NCI-H187 treated with DMSO at 0.1 percent for 48 hours (cell line): ENCODE results near the gene SUGCT.
"Not testable (repeated sequence)": the region's sequence is repeated elsewhere in the genome, so short reads cannot be mapped to it uniquely, and the experiment has no call there.

Source experiments
- DNase-seq: peaks from one replicate; lab custom pipeline; 2025; lab: John Stamatoyannopoulos, UW

SUGCT gene

DNA sequence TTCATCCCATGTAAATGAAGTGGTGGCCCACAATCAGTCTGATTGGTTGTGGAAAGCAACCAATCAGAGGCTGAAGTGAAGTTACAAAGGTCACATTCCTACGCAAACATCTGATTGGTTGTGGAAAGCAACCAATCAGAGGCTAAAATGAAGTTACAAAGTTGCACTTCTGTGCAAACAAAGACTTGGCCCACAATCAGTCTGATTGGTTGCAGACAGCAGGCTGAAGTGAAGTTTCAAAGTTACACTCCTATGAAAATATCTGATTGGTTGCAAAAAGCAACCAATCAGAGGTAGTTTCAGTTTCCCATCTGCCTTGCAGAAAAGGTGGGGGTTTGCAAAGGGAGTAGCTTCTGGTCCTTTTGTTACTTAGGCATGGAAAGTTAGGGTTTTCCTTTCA, 492.6 kb downstream of the SUGCT start:
- DNase-seq = not testable (repeated sequence)

DNA sequence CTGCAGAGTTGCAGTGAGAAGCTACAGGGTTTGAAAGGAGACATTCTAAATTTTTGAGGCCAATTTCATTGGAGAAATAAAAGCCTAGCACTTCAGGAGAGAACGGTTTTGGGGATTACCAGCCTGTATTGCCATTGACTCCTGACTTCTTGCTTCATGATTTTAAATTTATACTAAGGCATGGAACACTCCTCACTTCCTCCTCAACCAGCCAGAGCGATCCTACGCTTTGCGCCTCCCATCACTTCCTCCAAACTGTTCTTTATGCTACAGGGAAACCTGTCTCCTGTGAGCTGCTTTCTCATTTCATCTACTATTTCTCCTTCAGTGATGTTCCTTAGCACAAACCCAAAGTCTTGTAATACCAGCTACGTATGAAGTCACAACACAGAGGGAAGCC, 495.1 kb downstream of the SUGCT start:
- DNase-seq = no peak

DNA sequence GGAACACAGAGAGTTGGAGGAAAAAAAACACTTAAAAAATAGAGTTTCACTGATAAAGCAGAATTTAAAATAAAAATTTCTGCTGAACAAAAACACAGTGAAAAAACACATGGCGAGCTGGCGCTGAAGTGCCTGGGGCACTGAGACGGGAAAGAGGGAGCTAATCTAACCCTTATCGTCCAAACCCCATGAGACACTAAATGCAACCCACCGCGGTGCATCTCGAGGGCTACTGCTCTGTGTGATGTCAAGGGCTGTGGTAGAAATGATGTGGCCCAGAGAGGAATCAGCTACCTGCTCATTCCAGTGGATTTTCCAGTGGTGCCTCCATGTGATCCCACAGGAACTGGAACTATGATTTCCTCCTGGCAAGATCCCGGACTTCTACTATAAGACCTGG, 499.3 kb downstream of the SUGCT start:
- DNase-seq = no peak

DNA sequence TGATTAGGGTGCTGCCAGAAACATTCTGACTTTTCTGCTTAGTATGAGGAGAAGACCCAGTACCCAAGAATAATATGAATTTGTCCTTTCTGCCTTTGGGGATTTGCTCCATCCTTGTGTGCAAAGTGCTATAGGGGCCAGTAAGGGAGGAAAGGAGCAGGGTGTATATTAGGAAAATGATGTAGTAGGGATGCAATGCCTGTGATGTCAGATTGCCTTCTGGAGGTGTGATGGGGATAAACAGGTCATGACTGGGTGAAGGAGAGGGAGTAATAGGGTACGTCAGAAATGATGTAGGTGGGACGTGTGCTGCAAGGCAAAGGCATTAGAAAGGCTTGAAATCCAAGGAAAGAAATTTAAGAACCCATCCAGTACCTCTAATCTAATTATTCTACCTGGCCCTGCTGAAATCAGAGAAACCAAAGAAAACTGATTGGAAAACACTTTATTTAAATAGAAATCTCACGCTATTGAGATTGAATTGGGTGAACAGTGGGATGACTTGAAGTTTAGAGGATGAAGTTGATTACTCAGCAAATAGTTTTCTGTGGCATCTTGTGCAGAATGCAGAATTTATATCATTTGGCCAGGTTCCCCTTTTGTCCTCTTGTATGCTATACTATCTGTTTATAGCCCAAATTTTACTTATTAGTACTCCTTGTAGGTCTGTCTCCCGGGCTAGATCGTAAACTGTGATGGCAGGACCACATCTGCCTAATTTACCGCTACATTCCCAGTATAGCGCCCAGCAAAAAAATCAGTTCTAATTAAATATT, 503.9 kb downstream of the SUGCT start:
- DNase-seq = no peak

DNA sequence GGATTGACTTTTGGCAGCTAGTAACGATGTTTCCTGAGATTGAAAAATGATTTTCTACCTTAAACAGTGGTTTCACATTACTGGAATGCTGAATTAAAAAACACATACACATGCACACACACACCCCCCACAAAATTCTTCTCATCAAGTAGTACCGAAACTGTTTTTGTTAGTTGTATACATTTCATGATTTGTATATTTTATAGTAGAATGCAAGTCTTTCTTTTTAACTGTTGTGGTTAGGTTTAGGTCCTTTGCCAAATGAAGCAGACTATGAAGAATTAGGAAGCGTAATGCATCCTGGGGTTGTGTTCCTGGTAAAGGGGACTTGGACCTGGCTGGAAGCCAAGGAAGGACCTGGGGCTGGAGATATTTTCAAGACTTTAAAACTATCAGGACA, 505.8 kb downstream of the SUGCT start:
- DNase-seq = no peak

DNA sequence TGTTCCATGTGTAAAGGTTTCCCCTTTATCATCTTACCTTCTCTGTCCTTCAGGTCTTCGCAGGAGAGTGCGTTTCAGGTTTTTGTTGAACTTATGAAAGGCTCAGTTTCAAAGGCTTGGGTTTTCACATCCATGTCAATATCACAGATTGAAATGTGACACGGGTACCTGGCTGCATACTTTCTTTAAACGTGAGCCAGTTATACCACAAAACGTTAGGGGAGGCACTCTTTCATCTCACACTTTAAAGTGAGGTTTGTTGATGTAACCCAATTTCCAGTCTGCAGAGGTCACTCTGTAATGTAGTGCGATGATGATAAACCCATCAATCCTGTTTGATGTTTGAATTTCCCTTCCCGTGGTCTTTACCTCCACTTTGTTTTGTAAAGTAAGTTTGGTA, 506.9 kb downstream of the SUGCT start:
- DNase-seq = no peak

DNA sequence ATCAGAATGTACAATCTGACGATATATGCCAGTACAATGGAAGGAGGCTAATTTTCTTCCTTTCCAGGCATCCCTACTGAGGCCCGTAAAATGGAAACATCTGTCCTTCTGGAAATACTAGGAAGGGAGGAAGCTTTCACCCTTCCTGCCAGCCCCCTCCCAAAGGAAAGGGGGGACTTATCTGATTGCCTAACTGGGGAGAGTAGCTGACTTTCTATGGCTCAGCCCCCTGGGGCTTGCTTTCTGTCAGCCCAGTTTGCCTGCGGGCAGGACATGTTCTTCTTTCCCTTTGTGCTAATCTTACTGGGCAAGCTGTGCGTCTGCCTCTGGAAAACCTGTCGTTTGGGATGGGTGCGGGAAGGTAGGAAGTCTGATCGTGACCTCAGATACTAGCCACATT, 508.9 kb downstream of the SUGCT start:
- no peak for DNase-seq

DNA sequence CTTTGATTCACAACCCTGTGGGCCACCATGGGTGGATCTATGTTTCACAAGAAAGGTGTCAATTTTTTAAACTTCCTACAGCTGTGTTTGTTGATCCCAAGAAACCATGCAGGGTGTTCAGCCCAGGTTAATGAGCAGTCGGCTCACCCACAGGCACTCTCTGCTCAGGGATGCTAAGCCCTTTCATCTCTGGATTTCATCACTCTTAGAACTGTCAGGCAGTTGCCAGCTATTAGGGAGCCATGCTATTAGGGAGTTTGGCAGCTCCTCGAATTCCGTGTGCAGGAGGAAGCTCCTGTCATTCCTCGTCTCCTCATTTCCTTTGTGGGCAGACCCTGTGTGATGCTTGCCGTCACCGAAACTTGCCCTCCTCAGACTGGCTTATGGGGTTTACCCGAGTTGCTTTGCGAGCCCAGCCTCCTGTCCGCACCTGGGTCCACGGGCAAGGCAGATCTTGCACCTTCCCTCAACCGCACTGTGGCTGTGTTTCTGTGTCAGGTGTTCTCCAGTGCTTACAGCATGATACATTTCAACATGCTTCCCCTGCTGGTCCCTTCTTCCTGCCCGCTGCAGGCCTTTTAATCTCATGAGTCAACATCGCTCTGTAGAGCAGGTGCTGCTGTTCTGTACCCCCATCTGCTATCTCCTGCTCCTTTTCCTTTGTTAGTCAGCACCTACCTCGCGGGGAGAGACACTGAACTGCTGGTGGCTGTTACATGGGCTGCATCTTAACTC, 509.8 kb downstream of the SUGCT start:
- no peak for DNase-seq

DNA sequence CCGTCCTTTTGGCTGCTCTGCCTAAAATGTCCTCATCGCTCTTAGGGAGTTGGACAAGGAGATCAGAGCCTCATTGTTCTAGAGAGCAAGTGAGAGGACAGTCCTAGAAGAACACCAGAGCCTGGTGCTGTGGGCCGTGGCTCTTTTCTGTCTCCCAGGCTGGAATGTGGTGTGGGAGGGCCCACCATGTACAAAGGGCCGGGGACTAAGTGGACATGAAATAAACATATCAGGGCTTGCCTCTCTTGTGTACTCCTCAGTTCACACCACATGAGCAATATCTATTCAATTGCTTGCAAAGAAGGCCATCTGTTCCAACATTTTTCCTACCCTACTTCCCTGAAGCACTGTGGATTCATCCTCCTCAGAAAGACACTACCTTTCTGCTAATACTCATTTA, 510.4 kb downstream of the SUGCT start:
- DNase-seq = no peak

DNA sequence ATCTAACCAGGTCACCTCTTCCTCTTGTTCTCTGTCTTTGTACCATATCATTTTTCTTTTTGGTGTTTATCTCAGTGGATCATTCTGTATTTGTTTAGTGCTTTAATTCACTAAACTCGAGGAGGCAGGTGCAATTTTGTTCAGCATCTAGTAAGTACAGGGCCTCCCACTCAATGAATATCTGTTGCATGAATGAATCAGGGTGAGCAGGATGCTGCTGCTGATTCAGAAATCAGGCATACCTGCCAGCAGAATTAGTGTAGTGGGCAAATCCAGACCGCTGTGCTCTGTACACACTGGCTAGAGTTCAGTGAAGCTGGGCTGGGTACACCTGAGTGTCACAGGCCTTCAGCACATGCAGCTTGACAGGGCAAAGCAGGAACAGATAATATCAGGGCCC, 511.9 kb downstream of the SUGCT start:
- DNase-seq = no peak

DNA sequence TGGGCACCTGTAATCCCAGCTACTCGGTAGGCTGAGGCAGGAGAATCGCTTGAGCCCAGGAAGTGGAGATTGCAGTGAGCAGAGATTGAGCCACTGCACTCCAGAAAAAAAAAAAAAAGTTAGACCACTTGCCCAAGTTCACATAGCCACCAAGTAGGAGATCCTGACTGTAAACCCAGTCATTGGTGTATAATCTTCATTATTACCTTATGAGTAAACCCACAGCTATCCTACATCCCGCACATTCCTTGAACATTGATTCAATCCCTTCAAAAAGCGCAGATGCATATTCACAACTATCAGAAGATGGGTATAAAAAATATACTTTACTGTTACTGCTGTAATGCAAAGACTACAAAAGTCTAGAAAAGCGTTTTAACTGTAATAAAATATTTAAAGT, 512.9 kb downstream of the SUGCT start:
- no peak for DNase-seq

DNA sequence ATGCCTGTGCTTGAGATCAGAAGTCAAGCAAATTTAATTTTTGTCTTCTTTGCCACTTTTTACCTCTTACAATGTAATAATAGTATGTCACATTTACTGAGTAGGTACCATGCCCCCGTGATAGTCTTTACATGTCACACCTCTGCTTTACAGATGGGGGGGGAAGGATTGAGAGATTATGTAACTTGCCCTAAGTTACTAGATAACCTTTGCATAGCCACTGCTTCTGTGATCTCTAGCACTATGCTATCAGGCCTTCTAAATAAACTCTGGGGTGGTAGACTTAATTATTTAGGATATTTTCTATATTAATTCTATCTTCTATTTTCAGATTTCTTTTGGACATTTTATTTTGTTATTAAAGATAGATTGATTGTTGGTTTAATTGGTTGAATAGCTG, 514.4 kb downstream of the SUGCT start:
- DNase-seq = no peak

DNA sequence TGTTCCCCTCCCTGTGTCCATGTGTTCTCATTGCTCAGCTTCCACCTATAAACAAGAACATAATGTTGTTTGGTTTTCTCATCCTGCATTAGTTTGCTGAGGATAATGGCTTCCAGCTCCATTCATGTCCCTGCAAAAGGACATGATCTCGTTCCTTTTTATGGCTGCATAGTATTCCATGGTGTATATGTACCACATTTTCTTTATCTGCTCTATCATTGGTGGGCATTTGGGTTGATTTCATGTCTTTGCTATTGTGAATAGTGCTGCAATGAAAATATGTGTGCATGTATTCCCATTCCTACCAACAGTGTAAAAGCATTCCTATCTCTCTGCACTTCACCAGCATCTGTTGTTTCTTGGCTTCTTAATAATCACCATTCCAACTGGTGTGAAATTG, 516.1 kb downstream of the SUGCT start:
- DNase-seq = not testable (repeated sequence)

DNA sequence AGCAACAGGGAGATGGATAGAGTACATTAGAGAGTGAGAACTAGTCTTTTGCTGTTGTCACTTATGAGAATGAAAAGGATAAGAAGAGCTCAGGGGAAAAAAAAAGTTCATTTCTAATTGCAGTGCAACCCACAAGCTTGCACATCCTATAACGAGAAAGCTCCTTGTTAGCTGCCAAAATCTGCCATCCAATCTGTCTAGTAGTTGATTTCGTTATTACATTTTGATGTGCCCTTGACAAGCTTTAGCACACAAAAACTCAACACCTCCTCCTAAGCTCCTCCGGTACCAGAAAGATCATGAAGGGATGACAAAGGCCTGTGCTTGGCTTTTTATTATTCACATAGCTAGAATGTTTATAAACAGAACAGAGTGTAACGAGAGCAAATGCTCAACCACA, 519.4 kb downstream of the SUGCT start:
- no peak for DNase-seq

DNA sequence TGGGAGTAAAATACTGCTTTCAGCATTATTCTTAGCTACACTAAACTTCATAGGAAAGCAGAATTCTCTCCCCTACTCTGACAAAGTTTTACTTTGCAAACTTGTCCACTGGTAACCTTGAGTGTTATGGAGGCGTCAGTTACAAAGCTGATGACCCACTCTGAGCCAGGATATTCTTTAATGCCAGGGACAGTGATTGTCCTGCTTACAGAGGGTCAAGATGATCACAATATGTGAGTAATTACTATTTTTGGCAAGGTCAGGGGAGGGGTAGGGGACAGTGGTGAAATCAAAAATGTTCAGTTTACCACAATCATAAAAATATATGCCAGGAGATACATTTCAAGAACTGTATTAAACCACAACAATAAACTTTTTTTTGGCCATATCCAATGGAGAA, 520.6 kb downstream of the SUGCT start:
- no peak for DNase-seq

DNA sequence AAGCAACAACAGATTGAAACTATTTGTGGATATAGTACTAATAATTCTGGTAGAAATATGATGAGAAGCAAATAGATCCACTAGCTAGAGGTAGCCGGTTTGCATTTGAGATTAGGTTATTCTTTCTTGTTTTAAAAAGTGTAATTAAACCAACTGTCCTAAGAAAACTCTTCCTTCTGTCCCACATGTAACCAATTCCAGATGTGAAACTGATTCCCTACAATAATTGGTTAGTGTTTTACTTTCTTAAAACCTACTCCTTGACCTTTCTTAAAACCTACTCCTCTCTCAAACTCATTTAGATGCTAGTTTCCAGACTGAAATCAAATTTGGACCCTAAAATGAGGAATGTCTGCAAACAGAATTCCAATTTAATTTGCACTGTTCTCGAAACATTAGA, 521.5 kb downstream of the SUGCT start:
- no peak for DNase-seq

DNA sequence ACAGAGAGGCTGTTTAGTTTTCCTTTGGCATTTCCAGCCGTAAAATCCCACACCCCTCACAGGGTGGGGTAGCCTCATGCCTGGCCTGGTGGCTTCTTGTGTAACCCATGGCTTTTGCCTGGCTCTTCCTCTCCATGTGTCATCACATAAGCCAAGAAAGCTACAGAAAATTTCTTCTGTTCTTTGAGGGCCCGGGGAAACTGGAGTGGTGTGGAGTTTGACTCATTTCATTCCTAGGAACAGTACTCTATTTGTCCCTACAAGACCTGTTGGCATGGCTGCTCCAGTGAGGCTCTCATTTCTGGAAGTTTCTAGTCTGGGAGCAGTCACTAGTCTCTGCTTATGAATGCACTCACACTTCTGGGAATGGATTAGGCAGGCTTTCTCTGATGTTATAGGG, 523.9 kb downstream of the SUGCT start:
- no peak for DNase-seq

DNA sequence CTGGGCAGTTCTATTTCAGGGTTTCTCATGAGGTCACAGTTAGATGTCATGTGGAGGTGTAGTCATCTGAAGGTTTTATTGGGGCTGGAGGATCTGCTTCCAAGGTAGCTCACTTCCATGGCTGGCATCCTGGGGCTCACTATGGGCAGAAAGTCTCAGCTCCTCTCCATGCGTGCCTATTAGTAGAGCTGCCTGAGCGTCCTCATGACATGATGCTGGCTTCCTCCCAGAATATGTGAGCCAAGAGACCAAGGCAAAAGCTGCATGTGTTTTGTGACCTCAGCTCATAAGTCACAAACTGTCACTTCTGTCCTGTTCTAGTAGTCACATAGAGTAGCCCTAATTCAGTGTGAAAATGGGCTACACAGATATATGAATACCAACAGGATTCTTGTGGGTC, 524.4 kb downstream of the SUGCT start:
- no peak for DNase-seq

DNA sequence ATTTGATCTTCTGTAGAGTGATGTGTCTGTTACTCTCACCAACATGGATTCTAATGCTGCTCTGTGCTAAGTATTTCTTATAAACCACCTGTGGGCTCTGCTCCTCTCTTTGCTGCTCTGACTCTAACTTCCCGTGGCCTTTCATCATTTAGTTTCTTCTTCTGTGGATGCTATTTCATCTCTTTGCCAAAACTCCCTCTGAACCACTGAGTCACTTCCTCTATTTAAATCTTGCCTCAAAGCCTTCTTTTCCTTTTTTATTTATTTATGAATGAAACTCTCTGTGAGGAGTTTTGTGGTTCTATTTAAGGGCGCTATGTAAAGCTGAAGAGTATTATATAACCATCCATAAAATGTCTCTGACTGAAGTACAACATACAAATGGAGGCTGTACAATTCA, 538.5 kb downstream of the SUGCT start:
- no peak for DNase-seq

DNA sequence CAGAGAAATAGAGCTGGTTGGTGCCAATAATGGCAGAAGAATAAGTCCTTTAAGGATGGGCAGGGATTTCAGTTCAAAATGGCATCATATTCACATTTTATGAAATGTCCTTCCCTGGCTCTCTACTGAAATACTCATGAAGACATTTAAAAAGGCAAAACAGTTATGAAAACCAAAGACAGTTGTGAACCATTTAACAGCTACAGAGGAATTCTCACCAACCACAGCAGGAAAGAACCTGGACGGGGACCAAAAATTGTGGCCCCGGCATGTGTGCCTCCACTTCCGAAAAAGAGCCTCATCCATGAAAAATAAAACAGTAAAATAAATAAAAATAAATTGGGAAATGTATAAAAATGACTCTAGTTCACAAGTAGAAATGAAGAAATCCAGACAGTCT, 539.5 kb downstream of the SUGCT start:
- no peak for DNase-seq

DNA sequence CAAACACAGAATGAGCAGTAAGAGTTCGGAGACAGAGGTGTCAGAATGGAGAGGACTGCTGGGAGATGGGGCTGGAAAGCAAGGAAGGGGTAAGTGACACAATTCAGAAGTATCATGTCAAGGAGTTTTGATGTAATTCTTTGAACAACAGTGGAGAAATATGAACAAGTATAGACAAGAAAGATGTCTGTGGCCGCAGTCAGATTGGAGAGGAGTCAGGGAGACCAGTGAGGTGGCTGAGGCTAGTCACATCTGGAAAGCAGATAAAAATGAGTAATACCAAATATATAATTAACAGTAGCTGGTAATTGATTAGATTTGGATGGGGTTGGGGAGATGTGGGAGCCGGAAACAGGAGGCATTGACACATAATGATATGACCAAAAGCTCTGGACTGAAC, 540.9 kb downstream of the SUGCT start:
- DNase-seq = no peak

DNA sequence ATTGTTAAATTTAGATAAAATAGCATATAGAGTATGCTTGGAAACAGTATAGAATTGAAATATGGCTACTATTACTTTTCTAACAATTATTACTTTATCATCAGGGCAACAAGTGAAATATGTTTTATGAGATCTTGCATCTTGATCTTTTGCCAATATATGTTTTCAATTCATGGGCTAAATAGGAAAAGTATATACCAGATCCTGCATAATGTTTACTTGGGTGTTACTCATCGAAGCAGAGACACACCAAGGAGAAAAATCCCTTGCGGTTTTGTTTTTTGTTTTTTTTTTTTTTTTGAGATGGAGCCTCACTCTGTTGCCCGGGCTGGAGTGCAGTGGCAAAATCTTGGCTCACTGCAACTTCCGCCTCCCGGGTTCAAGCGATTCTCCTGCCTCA, 541.4 kb downstream of the SUGCT start:
- no peak for DNase-seq

DNA sequence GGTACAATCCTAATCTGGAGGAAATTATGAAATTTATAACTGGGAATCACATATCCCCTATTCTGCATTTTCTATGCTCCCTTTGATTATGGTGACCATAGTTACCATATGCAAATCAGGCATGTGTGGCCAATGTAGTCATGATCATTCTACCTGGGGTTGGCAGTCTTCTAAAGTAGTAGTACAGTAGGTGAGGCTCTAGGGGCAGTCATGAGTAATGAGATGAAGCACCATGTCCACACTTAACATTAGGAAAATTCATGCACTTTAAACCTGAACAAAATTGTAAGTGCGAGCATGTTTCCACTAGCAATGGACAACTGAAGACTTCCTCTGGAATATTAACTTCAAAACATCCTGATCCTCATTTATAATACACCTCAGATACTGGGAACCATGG, 545.9 kb downstream of the SUGCT start:
- no peak for DNase-seq

DNA sequence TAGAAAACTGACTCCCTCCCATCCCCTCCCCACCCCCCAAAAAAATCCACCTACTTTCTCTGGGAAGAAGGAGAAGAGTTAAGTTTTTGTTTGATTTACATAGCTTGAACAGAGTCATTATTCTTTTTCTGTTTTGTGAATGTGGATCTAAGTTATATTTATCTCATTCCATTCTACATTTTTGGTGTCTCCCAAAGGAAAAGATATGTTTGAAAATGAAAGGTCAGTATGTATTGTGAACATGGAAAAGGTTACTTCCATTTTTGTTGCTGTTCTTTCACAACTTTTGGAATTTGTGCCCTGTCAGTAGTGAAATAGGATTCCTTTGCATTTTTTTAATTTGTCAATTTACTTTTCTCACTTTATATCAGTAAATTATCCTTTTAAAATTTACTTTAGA, 547.9 kb downstream of the SUGCT start:
- no peak for DNase-seq
